Neural cell (in vitro differentiated cells): ENCODE measurements around the gene SLC43A1. TPM values are rescaled to one million over a fixed set of nuclear protein-coding genes. Genes with fewer than 3 reads are reported as not detected.
"Not testable (repeated sequence)": the region's sequence is repeated elsewhere in the genome, so short reads cannot be mapped to it uniquely, and the experiment has no call there.

Experiments used
- H2AFZ ChIP-seq: fragments of 200-600, 300-800 bp; sonication (generic), shearing (Covaris generic); 2 replicates; pipeline ENCODE4 v1.6.0; 2014; ENCODE audit warnings: low read depth, mild to moderate bottlenecking, antibody characterized with exemption, low read length, moderate library complexity
- H3F3A ChIP-seq: fragments of 200-600 bp; shearing (Covaris generic); 2 replicates; pipeline ENCODE4 v1.6.1; 2016; ENCODE audit warnings: mild to moderate bottlenecking, moderate library complexity, mixed read lengths, antibody characterized with exemption, low read length; ENCODE audit not compliant: insufficient read depth, poor library complexity, severe bottlenecking
- H3K27ac ChIP-seq: fragments of 200-600, 300-800 bp; sonication (generic), shearing (Covaris generic); 2 replicates; pipeline ENCODE4 v1.5.1; 2014; ENCODE audit warnings: mild to moderate bottlenecking, low read length, moderate library complexity
- H3K27me3 ChIP-seq: fragments of 300-800, 200-600 bp; sonication (generic), shearing (Covaris generic); 2 replicates; pipeline ENCODE4 v1.6.0; 2014; ENCODE audit warnings: mild to moderate bottlenecking, low read depth, low read length, moderate library complexity; ENCODE audit not compliant: insufficient read depth
- H3K36me3 ChIP-seq: fragments of 300-800, 200-600 bp; sonication (generic), shearing (Covaris generic); 2 replicates; pipeline ENCODE4 v1.5.1; 2014; ENCODE audit warnings: mild to moderate bottlenecking, antibody characterized with exemption, low read length, moderate library complexity; ENCODE audit not compliant: insufficient read depth
- H3K4me2 ChIP-seq: fragments of 300-800, 200-600 bp; sonication (generic), shearing (Covaris generic); 2 replicates; pipeline ENCODE4 v1.6.0; 2014; ENCODE audit warnings: mild to moderate bottlenecking, low read length
- H3K4me3 ChIP-seq: fragments of 300-800, 200-600 bp; sonication (generic), shearing (Covaris generic); 2 replicates; pipeline ENCODE4 v1.5.1; 2014; ENCODE audit warnings: mild to moderate bottlenecking, low read length, moderate library complexity
- H3K79me2 ChIP-seq: fragments of 200-600 bp; shearing (Covaris generic); replicated peaks from 2 replicates; pipeline ENCODE4 v1.6.0; 2014; ENCODE audit warnings: mild to moderate bottlenecking, low read length, moderate library complexity; ENCODE audit not compliant: insufficient read depth
- H3K9ac ChIP-seq: fragments of 300-800, 200-600 bp; sonication (generic), shearing (Covaris generic); 2 replicates; pipeline ENCODE4 v1.6.1; 2016; ENCODE audit warnings: mild to moderate bottlenecking, low read length, mixed read lengths
- H3K9me2 ChIP-seq: fragments of 200-600 bp; shearing (Covaris generic); 2 replicates; pipeline ENCODE4 v1.6.1; 2016; ENCODE audit warnings: mild to moderate bottlenecking, low read length, mixed read lengths; ENCODE audit not compliant: insufficient read depth
- H3K9me3 ChIP-seq: fragments of 200-600, 300-800 bp; sonication (generic), shearing (Covaris generic); 2 replicates; pipeline ENCODE4 v1.6.1; 2016; ENCODE audit warnings: mild to moderate bottlenecking, mixed run types, low read length, moderate library complexity, mixed read lengths
- H4K20me1 ChIP-seq: fragments of 200-600 bp; shearing (Covaris generic); 2 replicates; pipeline ENCODE4 v1.6.1; 2016; ENCODE audit warnings: mild to moderate bottlenecking, mixed run types; ENCODE audit not compliant: insufficient read depth
- CTCF ChIP-seq: fragments of 450-650 bp; IDR thresholded peaks from 2 replicates; pipeline ENCODE4 v1.5.1; 2014; ENCODE audit warnings: antibody characterized with exemption, mild to moderate bottlenecking, moderate library complexity; ENCODE audit not compliant: poor library complexity, severe bottlenecking
- EP300 ChIP-seq: fragments of 450-650 bp; conservative IDR thresholded peaks from 2 replicates; pipeline ENCODE4 v1.6.1; 2014; ENCODE audit warnings: antibody characterized with exemption, mild to moderate bottlenecking, moderate library complexity; ENCODE audit not compliant: poor library complexity, severe bottlenecking
- EZH2 ChIP-seq: fragments of 200-600, 300-800 bp; shearing (Covaris generic), sonication (generic); IDR thresholded peaks from 2 replicates; pipeline ENCODE4 v1.6.1; 2014; ENCODE audit warnings: antibody characterized with exemption, low read length, borderline replicate concordance, mild to moderate bottlenecking; ENCODE audit not compliant: insufficient read depth, poor library complexity, severe bottlenecking
- MXI1 ChIP-seq: fragments of 450-650 bp; conservative IDR thresholded peaks from 2 replicates; pipeline ENCODE4 v1.6.1; 2014; ENCODE audit warnings: antibody characterized with exemption, mild to moderate bottlenecking; ENCODE audit not compliant: poor library complexity, severe bottlenecking
- POLR2AphosphoS5 ChIP-seq: IDR thresholded peaks from 2 replicates; pipeline ENCODE4 v1.6.1; 2012
- RAD21 ChIP-seq: fragments of 450-650 bp; conservative IDR thresholded peaks from 2 replicates; pipeline ENCODE4 v1.6.1; 2014; ENCODE audit warnings: antibody characterized with exemption, mild to moderate bottlenecking, moderate library complexity
- REST ChIP-seq: IDR thresholded peaks from 2 replicates; pipeline ENCODE4 v1.6.1; 2012; ENCODE audit warnings: borderline replicate concordance
- SMC3 ChIP-seq: fragments of 450-650 bp; conservative IDR thresholded peaks from 2 replicates; pipeline ENCODE4 v1.6.1; 2014; ENCODE audit warnings: antibody characterized with exemption, mild to moderate bottlenecking, moderate library complexity; ENCODE audit not compliant: poor library complexity
- TAF1 ChIP-seq: IDR thresholded peaks from 2 replicates; pipeline ENCODE4 v1.6.1; 2012; ENCODE audit warnings: low read depth
- polyA plus RNA-seq: library from polyadenylated mRNA; depleted of rRNA; stranded (reverse); fragments of >200 nt; gene quantifications from 2 replicates; pipeline ENCODE4 v1.2.3, GENCODE V29; 2014

SLC43A1 gene
- polyA plus RNA-seq, 1 donor from 2014 or later, result 3.3 TPM

- no peak overlapping the region for H2AFZ ChIP-seq
- peaks cover 28% of the 10 kb centered on the region for H3K27me3 ChIP-seq
- H3K79me2 ChIP-seq, result no peaks in the 10 kb centered on the region
- no peak overlapping the region for H3K4me2 ChIP-seq
- H3F3A ChIP-seq, result no peaks in the 10 kb centered on the region
- no peaks in the 10 kb centered on the region for H3K9me2 ChIP-seq
- H3K9ac ChIP-seq, result no peak overlapping the region
- no peak for TF ChIP-seq REST
- TF ChIP-seq EP300, result no peak
- TF ChIP-seq TAF1, result no peak
- TF ChIP-seq SMC3, result no peak
- no peak for TF ChIP-seq MXI1
- no peak for TF ChIP-seq POLR2AphosphoS5
- TF ChIP-seq EZH2, result no peak
- TF ChIP-seq CTCF, result no peak
- TF ChIP-seq RAD21, result no peak
- no peaks in the 10 kb centered on the region for H3K36me3 ChIP-seq
- no peak overlapping the region for H3K27ac ChIP-seq
- no peaks in the 10 kb centered on the region for H4K20me1 ChIP-seq
- no peak overlapping the region for H3K4me3 ChIP-seq
- no peaks in the 10 kb centered on the region for H3K9me3 ChIP-seq
Observed at GRCh38 chr11:57453543-57454177, 61.8 kb downstream of the SLC43A1 start.

- Histone ChIP-seq H3K27me3 (no peaks in the 10 kb centered on the region), H3K9me3 (no peaks in the 10 kb centered on the region), H3K9ac (no peak overlapping the region), H3K4me3 (no peak overlapping the region), H3K36me3 (no peaks in the 10 kb centered on the region), H3K79me2 (no peaks in the 10 kb centered on the region), H4K20me1 (no peaks in the 10 kb centered on the region), H3K27ac (no peak overlapping the region), H2AFZ (no peak overlapping the region), H3F3A (no peaks in the 10 kb centered on the region), H3K4me2 (no peak overlapping the region), H3K9me2 (no peaks in the 10 kb centered on the region)
- TF ChIP-seq CTCF, result no peak
- no peak for TF ChIP-seq POLR2AphosphoS5
- no peak for TF ChIP-seq EZH2
- no peak for TF ChIP-seq RAD21
- TF ChIP-seq SMC3, result no peak
Observed at GRCh38 chr11:57446055-57446454, 69.4 kb downstream of the SLC43A1 start.

GRCh38 chr11:57445122-57445394 lies 70.4 kb downstream of the SLC43A1 start:
- not testable (repeated sequence) for H3F3A ChIP-seq, H3K27ac ChIP-seq, H3K27me3 ChIP-seq, H3K79me2 ChIP-seq, H3K9me3 ChIP-seq, H2AFZ ChIP-seq, H3K4me3 ChIP-seq, H3K9me2 ChIP-seq, H3K4me2 ChIP-seq, H4K20me1 ChIP-seq, H3K36me3 ChIP-seq, H3K9ac ChIP-seq
